Activated CD8-positive, alpha-beta memory T cell treated with anti-CD3 and anti-CD28 coated beads for 4 hours (primary cell): Measurements from ENCODE around the gene GPRASP2.

Experiments
- DNase-seq, 2 donors: peaks; one replicate each; pipeline ENCODE4 v3.0.0-alpha.2; 2020; ENCODE audit warnings: low read depth in 2 of 2

Gene GPRASP2

DNA sequence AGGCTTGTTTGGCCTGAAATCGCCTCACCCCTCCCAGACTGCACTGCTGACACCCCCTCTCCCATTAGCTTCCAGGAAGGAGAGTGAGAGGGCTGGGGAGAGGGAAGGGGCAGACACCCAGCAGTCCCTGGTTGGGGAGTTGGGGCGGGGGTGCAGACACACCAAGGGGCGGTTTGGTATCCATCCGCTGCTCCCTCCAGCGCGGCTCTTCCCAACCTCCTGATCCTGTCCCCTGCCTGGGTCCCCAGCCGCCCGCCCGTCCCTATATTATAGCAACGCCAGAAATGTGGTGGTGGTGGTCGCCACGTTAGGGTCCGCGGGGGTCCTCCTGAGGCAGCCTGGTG lies 33.2 kb downstream of the GPRASP2 start:
- no peak for DNase-seq

- no peak for DNase-seq
Measured at GRCh38 chrX:102745857-102746584, 33.8 kb downstream of the GPRASP2 start.

- DNase-seq = no peak
Measured at GRCh38 chrX:102765217-102765616, 53.0 kb downstream of the GPRASP2 start.

DNA sequence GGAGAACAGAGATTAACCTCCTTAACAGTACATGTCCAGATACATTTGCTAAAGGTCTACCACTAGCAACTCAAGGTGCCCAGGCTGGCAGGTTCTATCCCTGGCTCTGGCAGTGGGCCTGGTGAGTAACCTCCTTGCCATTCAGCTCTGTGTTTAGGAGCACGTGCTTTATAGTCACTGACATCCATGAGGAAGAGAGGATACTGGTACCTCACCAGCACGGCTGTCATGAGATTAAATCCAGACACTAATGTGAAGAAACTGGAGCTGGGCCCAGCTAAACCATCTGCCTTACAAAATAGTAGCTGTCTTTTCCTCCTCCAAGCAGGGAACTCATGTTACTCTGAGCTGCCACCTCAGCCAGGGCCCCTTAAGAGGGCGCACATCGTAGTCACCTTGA lies 53.6 kb downstream of the GPRASP2 start:
- DNase-seq = no peak

GRCh38 chrX:102767287-102767686 lies 55.0 kb downstream of the GPRASP2 start:
- DNase-seq = no peak
